GM23248 (cell line): ENCODE results near the gene ZDHHC1.
"Not testable (repeated sequence)": the region's sequence is repeated elsewhere in the genome, so short reads cannot be mapped to it uniquely, and the experiment has no call there.

Experiments
- EZH2 ChIP-seq: fragments of 200-600 bp; sonication (generic); IDR thresholded peaks from 2 replicates; pipeline ENCODE4 v1.6.1; 2018; ENCODE audit warnings: antibody characterized with exemption, mild to moderate bottlenecking; ENCODE audit not compliant: insufficient read depth, poor library complexity, severe bottlenecking
- EZH2phosphoT487 ChIP-seq: fragments of 200-600 bp; sonication (generic); IDR thresholded peaks from 2 replicates; pipeline ENCODE4 v1.6.1; 2018; ENCODE audit warnings: antibody characterized with exemption, moderate library complexity, mild to moderate bottlenecking, low read depth; ENCODE audit not compliant: insufficient read depth

DNA sequence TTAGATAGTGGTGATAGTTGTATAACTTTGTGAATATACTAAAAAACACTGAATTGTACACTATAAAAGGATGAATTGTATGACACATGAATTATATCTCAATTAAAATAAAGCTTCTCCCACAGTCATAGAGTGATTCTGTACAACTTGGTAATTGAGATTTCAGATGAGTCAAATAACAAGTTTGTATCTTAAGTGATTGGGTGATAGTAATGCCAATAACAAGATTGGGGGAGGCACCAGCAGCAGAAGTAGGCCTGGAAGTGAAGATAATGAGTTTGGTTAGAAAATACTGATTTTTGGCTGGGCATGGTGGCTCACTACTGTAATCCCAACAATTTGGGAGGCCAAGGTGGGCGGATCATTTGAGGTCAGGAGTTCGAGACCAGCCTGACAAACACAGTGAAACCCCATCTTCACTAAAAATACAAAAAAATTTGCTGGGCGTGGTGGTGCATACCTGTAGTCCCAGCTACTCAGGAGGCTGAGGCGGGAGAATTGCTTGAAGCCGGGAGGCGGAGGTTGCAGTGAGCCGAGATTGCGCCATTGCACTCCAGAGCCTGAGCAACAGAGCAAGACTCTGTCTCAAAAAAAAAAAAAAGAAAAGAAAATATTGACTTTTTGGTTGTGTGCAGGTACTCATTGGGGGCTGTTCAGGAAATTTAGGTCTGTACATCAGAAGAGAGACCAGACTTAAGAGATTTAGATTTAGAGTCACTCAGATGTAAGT, 56.6 kb downstream of the ZDHHC1 start:
- not testable (repeated sequence) for TF ChIP-seq EZH2, EZH2phosphoT487
